GM12892 (cell line): ENCODE data around the gene WWC1.

Source experiments
- POLR2A ChIP-seq: IDR thresholded peaks from 2 replicates; pipeline ENCODE4 v1.6.1; 2011; ENCODE audit warnings: low read depth, low read length, control low read depth
- POLR2AphosphoS5 ChIP-seq: IDR thresholded peaks from 2 replicates; pipeline ENCODE4 v1.6.1; 2011; ENCODE audit warnings: low read depth, low read length, control low read depth
- TAF1 ChIP-seq: IDR thresholded peaks from 2 replicates; pipeline ENCODE4 v1.6.1; 2011; ENCODE audit warnings: low read depth, mild to moderate bottlenecking, control low read depth, low read length, borderline replicate concordance

GRCh38 chr5:168455201-168455600 is 163.8 kb downstream of the WWC1 start:
- TF ChIP-seq POLR2AphosphoS5 = no peak
- no peak for TF ChIP-seq POLR2A
- no peak for TF ChIP-seq TAF1
